Measurements from ENCODE around the gene CAMK1.
A peak's percentile ranks its signal among the peaks of the same experiment; 100 is the strongest.

Gene CAMK1
- long read RNA-seq, transcript CAMK1-201 (12 exons, 1,488 nt): major isoform, 37 of 43 reads
- long read RNA-seq, partial matches to known transcripts: 4 of 43 reads
- long read RNA-seq, other reads (novel, unspliced or antisense): 2 of 43 reads

GRCh38 chr3:9769426-9770275 is at the start of gene CAMK1:
CAMK1 (minus strand) TSS chr3:9769947; CDS start chr3:9767749, 2,198 bp downstream.
- peak within 1 kb of the TSS; percentile 64 for H3K27ac ChIP-seq (replicated peaks)
- peak within 1 kb of the TSS; percentile 80 for H3K4me3 ChIP-seq (replicated peaks; ENCODE audit: insufficient read depth, low read length)
- TF ChIP-seq, protein P1, sequence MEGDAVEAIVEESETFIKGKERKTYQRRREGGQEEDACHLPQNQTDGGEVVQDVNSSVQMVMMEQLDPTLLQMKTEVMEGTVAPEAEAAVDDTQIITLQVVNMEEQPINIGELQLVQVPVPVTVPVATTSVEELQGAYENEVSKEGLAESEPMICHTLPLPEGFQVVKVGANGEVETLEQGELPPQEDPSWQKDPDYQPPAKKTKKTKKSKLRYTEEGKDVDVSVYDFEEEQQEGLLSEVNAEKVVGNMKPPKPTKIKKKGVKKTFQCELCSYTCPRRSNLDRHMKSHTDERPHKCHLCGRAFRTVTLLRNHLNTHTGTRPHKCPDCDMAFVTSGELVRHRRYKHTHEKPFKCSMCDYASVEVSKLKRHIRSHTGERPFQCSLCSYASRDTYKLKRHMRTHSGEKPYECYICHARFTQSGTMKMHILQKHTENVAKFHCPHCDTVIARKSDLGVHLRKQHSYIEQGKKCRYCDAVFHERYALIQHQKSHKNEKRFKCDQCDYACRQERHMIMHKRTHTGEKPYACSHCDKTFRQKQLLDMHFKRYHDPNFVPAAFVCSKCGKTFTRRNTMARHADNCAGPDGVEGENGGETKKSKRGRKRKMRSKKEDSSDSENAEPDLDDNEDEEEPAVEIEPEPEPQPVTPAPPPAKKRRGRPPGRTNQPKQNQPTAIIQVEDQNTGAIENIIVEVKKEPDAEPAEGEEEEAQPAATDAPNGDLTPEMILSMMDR (IDR thresholded peaks at IDR 0.05; ENCODE audit: insufficient read depth, low read length): no peak
- TF ChIP-seq POLR2AphosphoS5 (IDR thresholded peaks at IDR 0.05; ENCODE audit: low read depth): peak; percentile 36; the same call in 1 of the 2 replicates
- peak in 1 of 2 experiments; percentile 74 for DNase-seq (ENCODE audit: low read depth in 1 of 2, low spot score in 1 of 2)
- H3K27me3 ChIP-seq (ENCODE audit: insufficient read depth, poor library complexity, severe bottlenecking): no peaks in the 10 kb centered on the region

- DNase-seq (ENCODE audit: low read depth in 1 of 2, low spot score in 1 of 2): no peak
- TF ChIP-seq, protein P2, sequence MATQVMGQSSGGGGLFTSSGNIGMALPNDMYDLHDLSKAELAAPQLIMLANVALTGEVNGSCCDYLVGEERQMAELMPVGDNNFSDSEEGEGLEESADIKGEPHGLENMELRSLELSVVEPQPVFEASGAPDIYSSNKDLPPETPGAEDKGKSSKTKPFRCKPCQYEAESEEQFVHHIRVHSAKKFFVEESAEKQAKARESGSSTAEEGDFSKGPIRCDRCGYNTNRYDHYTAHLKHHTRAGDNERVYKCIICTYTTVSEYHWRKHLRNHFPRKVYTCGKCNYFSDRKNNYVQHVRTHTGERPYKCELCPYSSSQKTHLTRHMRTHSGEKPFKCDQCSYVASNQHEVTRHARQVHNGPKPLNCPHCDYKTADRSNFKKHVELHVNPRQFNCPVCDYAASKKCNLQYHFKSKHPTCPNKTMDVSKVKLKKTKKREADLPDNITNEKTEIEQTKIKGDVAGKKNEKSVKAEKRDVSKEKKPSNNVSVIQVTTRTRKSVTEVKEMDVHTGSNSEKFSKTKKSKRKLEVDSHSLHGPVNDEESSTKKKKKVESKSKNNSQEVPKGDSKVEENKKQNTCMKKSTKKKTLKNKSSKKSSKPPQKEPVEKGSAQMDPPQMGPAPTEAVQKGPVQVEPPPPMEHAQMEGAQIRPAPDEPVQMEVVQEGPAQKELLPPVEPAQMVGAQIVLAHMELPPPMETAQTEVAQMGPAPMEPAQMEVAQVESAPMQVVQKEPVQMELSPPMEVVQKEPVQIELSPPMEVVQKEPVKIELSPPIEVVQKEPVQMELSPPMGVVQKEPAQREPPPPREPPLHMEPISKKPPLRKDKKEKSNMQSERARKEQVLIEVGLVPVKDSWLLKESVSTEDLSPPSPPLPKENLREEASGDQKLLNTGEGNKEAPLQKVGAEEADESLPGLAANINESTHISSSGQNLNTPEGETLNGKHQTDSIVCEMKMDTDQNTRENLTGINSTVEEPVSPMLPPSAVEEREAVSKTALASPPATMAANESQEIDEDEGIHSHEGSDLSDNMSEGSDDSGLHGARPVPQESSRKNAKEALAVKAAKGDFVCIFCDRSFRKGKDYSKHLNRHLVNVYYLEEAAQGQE (IDR thresholded peaks at IDR 0.05; ENCODE audit: insufficient replicate concordance, low read depth): no peak
- TF ChIP-seq, protein P1 (IDR thresholded peaks at IDR 0.05; ENCODE audit: insufficient read depth, low read length): no peak
- no peak for TF ChIP-seq SPI1 (IDR thresholded peaks at IDR 0.05; ENCODE audit: borderline replicate concordance, low read depth)
- no peak for TF ChIP-seq POLR2AphosphoS5 (IDR thresholded peaks at IDR 0.05; ENCODE audit: low read depth)
- H3K4me3 ChIP-seq (replicated peaks; ENCODE audit: insufficient read depth, low read length): no peak overlapping the region
- no peak overlapping the region for H3K27ac ChIP-seq (replicated peaks)
- no peaks in the 10 kb centered on the region for H3K27me3 ChIP-seq (ENCODE audit: insufficient read depth, poor library complexity, severe bottlenecking)
Observed at GRCh38 chr3:9818666-9819335, 49.1 kb upstream of the CAMK1 start.

DNA sequence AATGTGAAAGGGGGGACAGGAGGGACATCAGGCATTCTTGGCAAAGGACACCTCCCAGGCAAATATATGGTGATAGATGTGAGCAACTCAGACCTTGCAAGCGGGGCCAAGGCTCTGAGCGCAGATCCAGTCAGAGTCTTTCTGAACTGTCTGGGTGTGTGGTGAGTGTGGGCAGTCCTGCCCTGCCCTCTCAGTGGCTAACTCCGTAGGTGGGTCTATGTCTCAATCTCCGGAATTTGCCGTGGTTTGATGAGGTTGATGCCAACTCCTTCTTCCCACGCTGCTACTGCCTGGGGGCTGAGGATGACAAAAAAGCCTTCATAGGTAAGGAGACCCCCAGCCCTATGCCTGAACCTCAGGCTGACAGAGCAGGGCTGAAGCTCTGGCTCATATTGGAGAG is 47.7 kb upstream of the CAMK1 start:
- no peak overlapping the region for H3K27ac ChIP-seq (replicated peaks)
- H3K27me3 ChIP-seq (ENCODE audit: insufficient read depth, poor library complexity, severe bottlenecking): no peaks in the 10 kb centered on the region
- no peak for TF ChIP-seq GABPA (IDR thresholded peaks at IDR 0.05; ENCODE audit: low read depth)
- no peak for TF ChIP-seq POLR2AphosphoS5 (IDR thresholded peaks at IDR 0.05; ENCODE audit: low read depth)
- no peak for TF ChIP-seq SPI1 (IDR thresholded peaks at IDR 0.05; ENCODE audit: borderline replicate concordance, low read depth)
- TF ChIP-seq, protein P2 (IDR thresholded peaks at IDR 0.05; ENCODE audit: insufficient replicate concordance, low read depth): no peak
- TF ChIP-seq, protein P1 (IDR thresholded peaks at IDR 0.05; ENCODE audit: insufficient read depth, low read length): no peak
- no peak overlapping the region for H3K4me3 ChIP-seq (replicated peaks; ENCODE audit: insufficient read depth, low read length)
- DNase-seq (ENCODE audit: low read depth in 1 of 2, low spot score in 1 of 2): no peak
